GM18909 (cell line): Measurements from ENCODE around the gene COL6A1.

Experiments
- ATAC-seq: cut with Tn5 transposase; IDR thresholded peaks from one replicate; pipeline ENCODE4 v1.9.1; 2021; ENCODE audit warnings: mild to moderate bottlenecking; ENCODE audit not compliant: unreplicated experiment, poor library complexity

COL6A1 gene

DNA sequence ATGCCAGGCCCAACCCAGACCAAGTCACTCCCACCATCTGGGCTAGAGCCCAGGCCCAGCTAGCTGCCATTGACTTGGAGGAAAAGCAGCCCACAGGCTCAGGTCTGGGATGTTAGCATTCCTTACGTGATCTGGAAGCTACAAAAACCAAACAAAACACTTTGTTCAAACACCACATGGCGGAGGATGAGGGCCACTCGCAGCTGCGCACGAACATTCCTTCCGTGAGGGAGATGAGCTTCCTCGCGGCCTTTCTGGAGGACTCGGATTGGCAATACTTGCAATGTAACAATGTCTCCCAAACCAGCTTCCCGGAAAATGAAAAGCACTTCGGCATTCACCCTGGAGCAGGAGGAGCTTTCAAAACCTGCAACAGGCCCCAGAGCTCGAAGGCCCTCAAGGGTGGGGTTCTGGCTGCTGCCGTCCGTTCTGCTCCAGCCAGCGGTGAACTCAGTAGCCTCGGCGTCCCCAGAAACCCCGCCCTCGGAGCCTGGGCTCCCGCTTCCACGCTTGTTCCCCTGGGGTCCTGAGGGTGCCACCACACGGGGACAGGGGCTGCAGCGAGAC lies 40.5 kb downstream of the COL6A1 start:
- no peak for ATAC-seq

DNA sequence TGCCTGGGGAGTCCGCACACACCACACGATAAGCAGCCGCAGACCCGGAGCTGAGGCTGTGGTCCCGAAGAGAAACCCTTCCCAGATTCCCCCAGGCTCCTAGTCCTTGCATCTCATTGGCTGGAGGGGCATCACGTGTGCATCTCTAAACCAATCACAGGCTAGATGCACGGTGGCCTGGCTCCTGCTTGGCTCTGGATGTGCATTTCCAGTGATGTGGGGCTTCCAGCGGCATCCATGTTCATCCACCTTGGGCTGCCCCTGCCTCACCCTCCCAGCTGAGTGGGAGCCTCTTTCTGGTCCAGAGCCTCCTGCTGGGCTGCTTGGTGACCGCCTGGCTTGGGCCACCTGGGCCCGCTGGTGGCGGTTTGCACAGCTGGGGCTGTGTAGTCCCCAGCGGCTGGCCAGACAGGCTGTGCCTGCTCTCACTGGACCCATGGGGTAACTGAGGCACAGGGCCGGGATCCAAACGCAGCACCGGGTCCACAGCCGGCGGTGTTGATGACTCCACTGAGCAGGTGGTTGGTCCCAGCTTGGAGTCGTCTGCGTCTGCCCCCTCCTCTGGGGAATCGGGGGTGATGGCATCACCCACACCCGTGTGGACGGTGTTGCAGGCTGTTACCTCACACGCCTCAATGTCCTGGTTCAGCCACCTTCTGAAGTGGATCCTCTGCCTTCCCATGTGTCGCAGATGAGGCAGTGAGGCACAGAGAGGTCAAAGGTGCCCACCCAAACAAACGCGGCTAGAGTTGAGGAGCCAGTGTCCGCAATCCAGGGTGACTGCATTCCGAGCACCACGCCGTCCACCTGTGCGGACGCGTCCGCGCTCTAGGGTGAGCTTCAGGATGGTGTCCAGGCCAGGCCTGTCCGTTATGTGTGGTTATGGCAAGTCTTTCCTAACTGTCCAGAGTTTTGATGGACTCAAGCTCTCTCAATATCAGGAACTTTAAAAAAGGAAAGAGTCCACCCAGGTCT lies 41.3 kb downstream of the COL6A1 start:
- ATAC-seq = no peak

DNA sequence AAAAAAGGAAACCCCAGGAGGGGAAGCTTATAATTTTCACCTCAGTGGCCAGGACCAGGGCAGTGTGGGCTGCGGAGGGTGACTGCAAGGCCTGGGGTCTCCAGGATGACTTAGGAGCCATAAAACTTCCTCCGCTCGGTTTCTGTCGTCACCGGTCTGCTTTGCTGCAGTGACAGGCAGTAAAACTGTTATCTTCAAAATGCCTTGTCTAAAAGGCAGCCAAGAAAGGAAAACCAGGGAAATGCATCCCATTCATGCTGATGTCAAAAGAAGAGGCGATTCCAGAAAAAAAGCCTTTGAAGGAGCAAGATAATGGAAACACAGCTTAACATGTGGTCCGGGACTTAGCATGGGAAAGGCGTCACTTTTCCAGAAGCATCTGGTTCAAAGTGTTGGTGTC lies 42.0 kb downstream of the COL6A1 start:
- ATAC-seq = no peak

DNA sequence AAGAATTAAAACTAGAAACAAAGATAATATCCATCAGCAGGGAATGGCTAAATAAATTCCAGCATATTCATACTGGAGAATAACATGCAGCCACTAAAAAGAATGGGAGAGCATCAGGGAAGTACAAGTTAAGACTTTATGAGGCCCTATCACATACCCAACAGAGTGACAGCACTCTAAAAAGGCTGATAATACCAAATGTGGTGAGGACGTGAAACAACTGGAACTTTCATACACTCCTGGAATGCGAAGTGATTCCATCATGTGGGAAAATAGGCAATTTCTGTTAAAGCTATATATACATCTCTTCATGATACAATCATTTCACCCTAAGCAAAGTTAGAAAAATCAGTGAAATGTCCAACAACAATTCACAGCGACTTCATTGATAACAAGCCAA lies 42.6 kb downstream of the COL6A1 start:
- no peak for ATAC-seq

DNA sequence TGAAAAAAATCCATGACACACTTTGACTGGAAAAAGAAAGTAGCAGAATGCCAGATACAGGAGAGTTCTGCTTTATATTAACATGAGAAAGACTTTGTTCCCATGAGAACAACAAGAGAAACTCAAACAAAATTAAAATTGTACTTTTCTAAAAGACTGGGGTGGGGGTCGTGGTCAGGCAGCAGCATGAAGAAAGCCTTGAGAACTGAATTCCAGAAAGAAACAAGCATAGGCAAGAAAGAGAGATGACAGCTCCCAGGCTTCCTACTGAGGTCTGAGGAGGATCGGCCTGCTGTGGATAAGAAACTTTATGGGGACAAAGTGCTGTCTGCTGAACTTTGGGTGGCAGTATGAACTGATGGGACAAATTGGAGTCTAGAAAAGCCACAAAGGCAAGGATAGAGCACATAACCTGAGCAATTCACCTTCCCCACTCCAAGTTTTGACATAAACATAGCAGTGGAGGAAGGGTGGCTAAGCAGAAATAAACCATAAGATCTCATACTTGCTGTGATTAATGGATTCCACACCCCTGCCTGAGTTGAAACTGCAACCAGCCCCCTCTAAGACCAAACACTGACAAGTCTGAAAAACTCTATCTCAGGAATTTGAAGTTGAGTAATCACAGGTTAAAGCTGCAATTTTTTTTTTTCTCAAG lies 43.7 kb downstream of the COL6A1 start:
- no peak for ATAC-seq

DNA sequence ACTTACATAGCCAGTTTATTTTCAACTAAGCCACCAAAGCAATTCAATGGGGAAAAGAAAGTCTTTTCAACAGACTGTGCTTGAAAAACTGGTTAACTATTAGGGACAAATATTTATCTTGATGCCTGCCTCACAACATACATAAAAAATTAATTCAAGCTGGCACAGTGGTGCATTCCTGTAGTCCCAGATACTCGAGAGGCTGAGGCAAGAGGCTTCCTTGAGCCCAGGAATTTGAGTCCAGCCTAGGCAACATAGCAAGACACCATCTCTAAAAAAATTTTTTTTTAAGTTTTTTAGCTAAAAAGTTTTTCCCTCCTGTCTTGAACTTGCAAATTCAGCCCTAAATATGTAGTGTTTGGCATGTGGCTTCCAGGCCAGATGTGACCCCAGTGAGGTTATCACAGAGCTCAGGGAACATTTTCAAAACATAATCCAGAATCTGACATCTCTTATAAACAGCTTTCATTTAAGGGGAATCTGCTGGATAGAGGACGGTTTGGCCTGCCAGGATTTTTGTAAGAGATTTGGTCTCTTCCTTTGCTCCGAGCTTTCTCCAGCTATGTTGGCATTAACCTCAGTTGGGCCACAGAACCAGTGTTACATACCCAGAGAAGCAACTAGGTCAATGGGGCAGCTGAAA lies 46.4 kb downstream of the COL6A1 start:
- no peak for ATAC-seq

DNA sequence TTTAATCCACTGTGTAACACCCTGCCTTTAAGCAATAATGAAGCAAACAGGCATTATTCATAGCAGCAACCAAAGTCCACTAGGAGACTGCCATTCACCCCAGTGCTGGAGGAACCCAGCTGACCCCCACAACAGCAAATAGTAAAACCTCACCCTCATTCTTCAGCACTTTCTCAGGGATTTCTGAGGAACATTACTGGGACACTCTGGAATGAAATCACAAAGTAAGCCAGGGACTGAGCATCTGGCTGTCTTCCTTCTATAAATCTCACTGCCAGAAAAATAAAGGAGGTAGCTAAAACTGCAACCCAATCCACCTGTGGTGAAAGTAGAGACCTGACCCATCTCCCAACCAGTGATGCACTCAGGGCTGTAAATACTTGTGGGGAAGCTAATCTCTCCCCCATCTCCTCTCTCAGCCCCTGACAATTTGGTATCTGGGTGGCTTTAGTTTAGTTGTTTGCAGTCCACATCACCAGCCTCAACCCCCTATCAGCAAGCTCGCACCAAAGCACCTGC lies 47.1 kb downstream of the COL6A1 start:
- ATAC-seq = no peak

DNA sequence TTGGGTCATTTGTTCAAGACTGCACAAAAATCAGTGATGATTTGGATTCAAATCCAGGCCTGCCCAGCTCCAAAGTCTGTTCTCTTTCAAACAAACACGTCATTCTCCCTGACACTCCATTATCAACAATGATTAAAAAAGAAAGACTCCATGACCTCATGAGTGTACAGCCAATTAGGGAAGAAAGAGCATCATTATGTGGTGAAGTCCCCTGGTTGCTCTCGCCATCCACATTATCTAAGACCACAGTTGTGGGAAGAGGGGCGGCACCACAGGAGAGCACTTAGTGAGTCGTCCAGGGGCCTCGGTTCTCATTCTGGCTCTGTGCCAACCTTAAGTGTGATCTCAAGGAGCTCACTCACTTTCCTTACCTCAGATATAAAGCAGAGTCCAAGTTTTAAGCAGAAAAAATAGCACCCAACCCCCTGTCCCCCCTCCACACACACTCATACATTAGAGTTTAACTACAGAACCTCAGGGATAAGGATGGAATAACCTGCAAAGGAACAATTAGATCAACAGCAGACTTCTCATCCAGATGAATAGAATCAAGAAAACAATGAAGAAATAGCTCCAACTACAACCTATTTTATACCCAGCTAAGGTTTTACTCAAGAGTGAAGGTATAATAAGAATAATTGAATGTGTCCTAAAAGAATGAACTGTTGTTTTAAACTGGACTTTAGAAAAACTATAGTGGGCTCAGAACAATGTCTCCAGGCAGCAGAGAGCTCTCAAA lies 47.8 kb downstream of the COL6A1 start:
- ATAC-seq = no peak

DNA sequence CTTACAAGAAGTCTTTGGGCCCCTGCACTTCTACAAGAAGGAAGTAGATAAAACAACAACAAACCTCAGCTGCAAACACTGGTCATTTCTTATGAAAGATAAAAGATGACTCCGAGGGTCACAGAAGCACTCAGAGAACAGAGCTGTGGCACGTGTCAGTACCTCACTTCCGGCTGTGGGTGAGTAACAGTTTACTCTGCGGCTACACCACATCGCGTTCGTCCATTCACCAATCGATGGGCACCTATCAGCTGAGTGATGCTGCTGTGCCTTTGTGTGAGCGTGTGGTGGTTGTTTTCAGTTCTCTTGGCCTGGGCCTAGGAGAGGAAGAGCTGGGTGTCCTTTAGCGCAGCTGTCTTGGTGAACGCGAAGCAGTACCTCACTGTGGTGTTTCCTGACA lies 49.9 kb downstream of the COL6A1 start:
- no peak for ATAC-seq

DNA sequence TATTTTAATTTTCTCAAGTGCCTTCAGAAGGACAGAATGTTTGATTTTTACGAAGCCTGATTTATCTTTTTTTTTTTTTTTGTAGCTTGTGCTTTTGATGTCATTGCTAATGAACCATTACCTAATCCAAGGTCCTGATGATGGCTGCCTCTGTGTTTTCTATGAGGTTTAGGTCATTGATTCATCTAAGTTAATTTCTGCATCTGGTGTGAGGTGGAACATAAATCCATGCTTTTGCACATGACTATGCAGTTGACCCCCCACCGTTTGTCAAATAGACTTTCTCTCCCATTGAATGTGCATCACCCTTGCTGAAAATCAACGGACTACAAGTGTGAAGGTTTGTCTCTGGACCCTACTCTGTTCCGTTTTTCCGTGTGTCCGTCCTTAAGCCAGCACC lies 50.5 kb downstream of the COL6A1 start:
- ATAC-seq = no peak

DNA sequence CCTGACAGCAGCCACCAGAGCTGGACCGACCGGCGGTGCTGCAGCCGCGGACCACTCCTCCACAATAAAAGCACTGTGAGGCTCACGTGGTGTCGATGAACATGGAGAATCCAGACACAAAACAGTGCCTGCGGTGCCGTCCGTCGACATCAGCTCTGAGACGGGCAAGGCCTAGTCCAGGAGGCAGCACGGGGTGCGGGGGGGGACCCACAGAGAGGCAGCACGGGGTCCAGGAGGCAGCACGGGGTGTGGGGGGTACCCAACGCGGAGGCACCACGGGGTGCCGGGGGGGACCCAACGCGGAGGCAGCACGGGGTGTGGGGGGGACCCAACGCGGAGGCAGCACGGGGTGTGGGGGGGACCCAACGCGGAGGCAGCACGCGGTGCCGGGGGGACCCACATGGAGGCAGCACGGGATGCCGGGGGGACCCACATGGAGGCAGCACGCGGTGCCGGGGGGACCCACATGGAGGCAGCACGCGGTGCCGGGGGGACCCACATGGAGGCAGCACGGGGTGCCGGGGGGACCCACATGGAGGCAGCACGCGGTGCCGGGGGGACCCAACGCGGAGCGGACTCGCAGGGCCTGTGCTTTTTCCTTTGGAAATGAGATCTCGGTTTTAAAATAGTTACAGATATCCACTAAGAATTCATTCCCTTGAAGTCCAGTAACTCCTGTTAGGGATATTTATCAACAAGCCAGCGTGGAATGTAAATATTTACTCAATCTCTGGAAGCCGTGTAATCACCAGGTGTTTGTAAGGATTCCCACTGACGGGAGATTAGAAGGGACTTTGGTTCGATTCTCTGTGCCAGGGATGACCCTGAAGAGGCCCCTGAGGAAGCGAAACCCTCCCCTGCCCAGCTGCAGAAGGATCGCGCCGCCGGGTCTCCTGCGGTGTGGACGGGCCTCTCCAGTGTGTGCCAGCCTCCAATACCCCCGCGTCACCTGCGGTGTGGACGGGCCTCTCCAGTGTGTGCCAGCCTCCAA lies 52.1 kb downstream of the COL6A1 start:
- ATAC-seq = no peak

DNA sequence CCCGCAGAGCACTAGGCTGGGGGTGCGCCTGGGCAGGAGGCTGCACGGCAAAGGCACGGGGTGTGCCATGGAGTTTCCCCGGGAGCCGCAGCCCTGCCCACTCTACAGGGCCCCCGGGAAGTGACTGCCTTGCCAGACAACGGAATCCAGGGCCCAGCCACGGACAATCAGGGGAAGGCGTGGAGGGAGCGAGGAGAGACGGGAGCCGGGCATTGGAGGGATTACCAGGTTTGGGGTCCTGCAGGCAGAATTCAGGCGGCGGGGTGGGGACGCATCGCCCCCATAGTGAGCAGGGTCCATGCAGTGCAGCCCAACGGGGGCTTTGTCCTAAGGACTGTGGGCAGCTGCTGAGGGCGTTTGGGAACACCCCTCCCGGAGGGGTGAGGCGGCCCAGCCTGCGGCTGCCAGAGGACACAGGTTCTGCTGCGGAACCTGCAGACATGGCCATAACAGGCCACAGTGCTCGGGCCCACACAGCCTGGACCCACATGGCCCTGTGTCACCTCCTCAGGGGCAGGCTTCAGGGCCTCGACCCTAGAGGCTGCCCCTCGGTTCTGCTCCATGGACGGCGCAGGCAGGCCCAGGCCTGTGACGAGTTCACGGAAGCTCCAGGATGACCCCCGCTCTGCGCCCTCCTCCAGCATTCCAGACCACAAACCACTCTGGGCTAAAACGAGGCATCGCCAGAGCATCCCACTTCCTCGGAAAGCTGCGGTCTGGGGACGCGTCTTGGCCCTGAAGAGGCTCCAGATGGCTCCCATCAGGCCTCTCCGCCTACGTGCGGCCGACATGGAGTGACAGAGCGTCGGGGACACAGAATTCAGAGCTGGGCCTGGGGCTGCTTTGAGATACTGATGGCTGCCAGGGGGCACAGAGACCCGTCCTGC lies 54.5 kb downstream of the COL6A1 start:
- no peak for ATAC-seq

DNA sequence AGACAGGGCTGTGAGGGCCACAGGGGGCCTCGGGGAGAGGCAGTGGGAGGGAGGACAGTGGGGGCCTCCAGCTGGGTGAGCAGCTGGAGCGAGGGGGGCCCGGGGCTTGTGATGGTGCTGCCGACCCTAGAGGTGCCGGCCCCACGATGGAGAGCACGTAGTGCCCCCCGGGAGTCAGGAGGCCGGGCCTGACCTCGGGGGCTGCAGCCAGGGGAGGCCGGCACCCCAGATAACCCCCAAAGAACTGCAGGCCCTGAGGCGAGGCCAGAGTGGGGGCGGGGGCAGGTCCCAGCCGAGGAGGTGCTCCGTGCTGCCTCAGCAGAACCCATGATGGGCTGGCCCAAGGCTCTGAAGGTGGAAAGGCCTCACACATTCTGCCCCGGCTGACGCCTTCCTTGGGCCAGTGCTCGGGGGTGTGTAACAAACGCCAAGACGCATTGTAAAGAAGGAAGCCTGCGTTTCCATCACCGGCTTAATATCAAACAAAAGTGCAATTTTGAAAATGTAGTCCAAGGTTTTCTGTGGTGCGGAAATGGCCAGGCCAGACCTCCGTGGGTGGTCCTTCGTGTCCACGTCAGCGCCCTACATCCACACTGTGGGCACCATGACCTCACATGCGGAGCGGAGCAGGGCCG lies 55.2 kb downstream of the COL6A1 start:
- no peak for ATAC-seq

DNA sequence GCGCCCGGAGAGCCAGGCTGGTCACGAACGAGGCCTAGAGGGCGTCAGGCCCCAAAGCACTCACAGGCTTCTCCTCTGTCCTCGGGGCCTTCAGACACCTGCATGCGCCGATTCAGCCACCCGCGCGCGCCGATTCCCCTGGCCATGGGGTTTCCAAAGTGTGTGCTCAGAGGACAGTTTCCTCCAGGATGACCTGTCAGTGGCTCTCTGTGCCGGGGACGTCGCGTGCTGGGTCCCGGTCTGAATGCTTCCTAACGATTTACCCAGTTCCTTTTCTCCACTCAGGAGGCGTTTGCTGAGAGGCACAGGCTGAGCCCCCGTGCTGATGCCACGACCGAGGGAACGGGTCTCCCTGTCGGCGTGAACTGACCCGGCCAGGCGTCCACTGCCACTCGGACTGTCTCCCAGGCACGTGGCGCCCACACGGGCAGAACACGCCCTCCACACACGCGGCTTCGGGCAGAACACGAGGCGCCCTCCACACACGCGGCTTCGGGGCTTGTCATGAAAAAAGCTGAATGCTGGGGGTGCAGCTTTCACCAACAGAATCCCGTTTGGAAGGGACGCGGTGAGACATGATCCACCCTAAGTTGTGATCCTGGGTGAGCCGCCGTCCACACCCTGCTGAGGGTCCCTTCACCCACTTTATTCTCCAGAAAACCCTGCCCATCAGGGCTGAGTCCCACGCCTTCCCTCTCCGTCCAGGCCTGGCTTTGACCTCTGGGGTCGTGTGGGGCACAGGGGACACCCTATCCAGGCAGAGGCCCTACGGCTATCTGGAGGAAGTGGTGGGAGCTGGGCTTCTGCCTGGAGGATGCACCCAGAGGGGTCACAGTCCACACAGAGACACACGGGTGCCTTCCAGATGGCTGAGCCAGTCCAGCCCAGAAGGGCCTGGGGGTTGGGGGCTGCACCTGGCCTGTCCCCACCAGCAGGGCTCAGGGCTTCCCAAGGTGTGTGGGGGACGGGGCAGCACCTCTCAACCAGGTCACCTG lies 56.1 kb downstream of the COL6A1 start:
- ATAC-seq = no peak

DNA sequence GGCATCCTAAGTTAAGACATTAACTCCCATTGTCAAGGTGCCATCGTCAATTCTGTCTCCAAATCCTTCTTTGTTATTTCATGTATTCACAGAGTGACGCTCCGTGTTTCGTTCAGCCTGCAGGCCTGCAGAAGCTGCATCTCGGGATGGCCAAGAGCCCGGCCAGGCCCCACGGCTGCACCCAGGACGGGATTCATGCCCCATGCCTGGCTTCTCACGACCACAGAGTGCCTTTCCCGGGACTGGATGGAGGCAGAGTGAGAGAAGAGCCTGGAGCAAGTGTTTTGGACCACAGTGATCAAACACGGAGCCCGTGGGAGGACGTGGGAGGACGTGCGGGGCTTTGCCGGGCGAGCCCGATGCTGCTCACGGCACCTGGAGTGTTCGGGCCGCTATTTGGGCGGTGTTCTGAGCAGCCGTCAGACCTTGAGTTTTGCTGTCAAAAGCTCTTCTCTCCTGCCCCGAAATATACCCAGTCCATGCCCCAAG lies 56.8 kb downstream of the COL6A1 start:
- ATAC-seq = no peak

DNA sequence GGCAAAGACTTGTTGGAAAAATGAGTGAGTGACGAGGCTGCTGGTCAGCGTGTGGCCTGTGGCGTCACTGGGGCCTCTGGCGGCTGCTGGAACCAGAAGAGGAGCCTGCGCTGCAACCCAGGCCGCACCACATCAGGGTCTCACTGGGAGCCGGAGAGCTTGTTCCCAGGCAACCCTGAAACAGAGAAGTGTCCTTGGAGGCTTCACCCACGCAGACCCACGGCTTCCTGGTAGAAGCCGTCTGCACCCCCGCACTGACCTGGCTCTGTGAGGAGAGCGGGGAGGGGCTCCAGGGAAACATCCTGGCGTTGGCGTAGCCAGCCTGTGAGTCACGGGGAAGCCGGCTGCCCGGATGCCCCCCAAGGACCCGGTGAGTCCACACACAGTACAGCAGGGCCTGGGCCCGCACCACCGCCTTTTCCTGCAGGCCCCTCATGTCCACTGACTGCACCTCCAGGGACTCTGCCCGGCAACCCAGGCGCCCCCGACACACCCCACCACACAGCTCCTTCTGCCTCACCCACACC lies 57.4 kb downstream of the COL6A1 start:
- ATAC-seq = no peak
